Ectodermal cell (in vitro differentiated cells): ENCODE measurements around the gene THSD4.

Source experiments
- H3K27ac ChIP-seq: 2 replicates; pipeline ENCODE4 v1.7.0; 2013; ENCODE audit warnings: mild to moderate bottlenecking, low read depth, low read length; ENCODE audit not compliant: insufficient read depth, poor library complexity, severe bottlenecking
- H3K27me3 ChIP-seq: 2 replicates; pipeline ENCODE4 v1.7.0; 2013; ENCODE audit warnings: mild to moderate bottlenecking, low read length; ENCODE audit not compliant: insufficient read depth, control insufficient read depth, poor library complexity, severe bottlenecking
- H3K36me3 ChIP-seq: one replicate; pipeline ENCODE4 v1.7.0; 2013; ENCODE audit warnings: low read length; ENCODE audit not compliant: control insufficient read depth, insufficient read depth
- H3K4me1 ChIP-seq: one replicate; pipeline ENCODE4 v1.7.0; 2013; ENCODE audit warnings: low read length; ENCODE audit not compliant: control insufficient read depth, insufficient read depth
- H3K4me3 ChIP-seq: 2 replicates; pipeline ENCODE4 v1.7.0; 2013; ENCODE audit warnings: low read depth, low read length, control low read depth; ENCODE audit not compliant: insufficient read depth
- H3K9me3 ChIP-seq: 2 replicates; pipeline ENCODE4 v1.7.0; 2013; ENCODE audit warnings: mild to moderate bottlenecking, low read length, moderate library complexity; ENCODE audit not compliant: control insufficient read depth
- WGBS, 2 experiments: methylation state at CpG; one replicate each; pipeline ENCODE4 v1.1.7; 2013; ENCODE audit warnings: missing lambda C conversion rate in 2 of 2; 5-methylcytosine and 5-hydroxymethylcytosine counted together

THSD4 gene

DNA sequence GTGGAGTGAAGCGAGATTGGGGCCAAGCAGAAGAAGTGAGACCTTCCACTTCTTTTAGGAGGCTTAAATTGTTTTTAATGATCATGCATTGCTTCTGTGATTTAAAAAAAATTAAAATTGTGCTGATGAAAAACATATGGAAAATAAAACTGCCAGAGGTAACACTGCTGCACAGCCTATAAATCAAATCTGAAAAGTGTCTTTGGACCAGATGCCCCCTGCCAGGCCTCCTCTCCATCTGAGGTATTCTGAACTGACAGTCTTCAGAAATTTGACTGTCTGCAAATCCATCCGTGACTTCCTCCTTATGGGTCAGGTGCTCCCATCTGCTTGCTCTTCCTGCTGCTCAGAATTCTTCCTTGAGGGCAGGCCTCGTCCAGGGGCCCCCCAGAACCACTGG lies 586.5 kb downstream of the THSD4 start:
- Histone ChIP-seq H3K9me3 (no peaks in the 10 kb centered on the region), H3K36me3 (no peaks in the 10 kb centered on the region), H3K27me3 (no peaks in the 10 kb centered on the region), H3K4me1 (no peaks in the 10 kb centered on the region), H3K27ac (no peak overlapping the region), H3K4me3 (no peak overlapping the region)
- 84 to 88% methylated on average over 3 of the region's 3 CpGs for WGBS, 2 experiments

DNA sequence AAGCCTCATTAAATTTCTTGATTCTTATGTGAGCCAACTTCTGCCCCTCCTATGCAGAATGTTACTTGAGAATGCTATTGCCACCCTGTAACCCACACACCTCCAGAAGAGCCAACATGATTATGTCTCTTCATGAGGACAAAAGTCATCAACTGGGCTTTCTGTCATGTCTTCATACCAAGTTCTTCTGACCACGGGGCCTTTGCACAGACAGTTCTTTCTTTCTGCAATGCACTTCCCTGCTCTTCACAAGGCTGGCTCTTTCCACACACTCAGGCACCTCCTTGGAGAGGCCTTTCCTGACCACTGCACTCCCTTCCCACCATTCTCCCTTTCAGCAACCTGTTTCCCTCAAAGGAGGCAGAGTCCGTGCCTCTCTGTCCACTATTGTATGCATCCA lies 587.2 kb downstream of the THSD4 start:
- H3K27ac ChIP-seq = no peak overlapping the region
- 90 to 96% methylated on average over 2 of the region's 2 CpGs for WGBS, 2 experiments

DNA sequence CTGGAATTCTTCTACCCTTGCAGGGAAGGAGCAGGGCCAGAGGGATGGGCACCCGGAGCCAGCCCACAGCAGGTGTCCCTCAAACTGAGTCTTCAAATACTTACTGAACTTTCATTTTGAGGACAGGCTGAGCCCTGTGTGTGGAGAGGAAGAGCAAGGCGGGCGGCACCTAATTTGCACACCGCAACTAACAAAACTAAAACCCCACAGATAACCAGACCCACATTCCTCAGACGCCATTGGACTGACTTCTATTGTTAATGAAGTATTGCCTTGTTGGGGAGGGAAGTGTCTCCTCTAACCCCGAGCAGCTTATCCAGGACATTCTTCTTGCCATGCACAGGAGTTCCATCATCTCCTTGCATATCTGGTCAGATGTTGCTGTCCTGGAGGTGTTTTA lies 589.9 kb downstream of the THSD4 start:
- H3K27ac ChIP-seq = no peak overlapping the region
- no peaks in the 10 kb centered on the region for H3K9me3 ChIP-seq
- no peak overlapping the region for H3K4me3 ChIP-seq
- WGBS, 2 experiments = 53 to 83% methylated on average over 2 to 4 of the region's 6 CpGs
- peaks cover 4% of the 10 kb centered on the region for H3K4me1 ChIP-seq
- H3K36me3 ChIP-seq = no peaks in the 10 kb centered on the region
- no peaks in the 10 kb centered on the region for H3K27me3 ChIP-seq

More for the DNA sequence above, 587.2 kb downstream of the THSD4 start:
- H3K27me3 ChIP-seq = no peaks in the 10 kb centered on the region
- no peaks in the 10 kb centered on the region for H3K36me3 ChIP-seq
- no peak overlapping the region for H3K4me3 ChIP-seq
- H3K9me3 ChIP-seq = no peaks in the 10 kb centered on the region
- H3K4me1 ChIP-seq = peaks cover 4% of the 10 kb centered on the region

DNA sequence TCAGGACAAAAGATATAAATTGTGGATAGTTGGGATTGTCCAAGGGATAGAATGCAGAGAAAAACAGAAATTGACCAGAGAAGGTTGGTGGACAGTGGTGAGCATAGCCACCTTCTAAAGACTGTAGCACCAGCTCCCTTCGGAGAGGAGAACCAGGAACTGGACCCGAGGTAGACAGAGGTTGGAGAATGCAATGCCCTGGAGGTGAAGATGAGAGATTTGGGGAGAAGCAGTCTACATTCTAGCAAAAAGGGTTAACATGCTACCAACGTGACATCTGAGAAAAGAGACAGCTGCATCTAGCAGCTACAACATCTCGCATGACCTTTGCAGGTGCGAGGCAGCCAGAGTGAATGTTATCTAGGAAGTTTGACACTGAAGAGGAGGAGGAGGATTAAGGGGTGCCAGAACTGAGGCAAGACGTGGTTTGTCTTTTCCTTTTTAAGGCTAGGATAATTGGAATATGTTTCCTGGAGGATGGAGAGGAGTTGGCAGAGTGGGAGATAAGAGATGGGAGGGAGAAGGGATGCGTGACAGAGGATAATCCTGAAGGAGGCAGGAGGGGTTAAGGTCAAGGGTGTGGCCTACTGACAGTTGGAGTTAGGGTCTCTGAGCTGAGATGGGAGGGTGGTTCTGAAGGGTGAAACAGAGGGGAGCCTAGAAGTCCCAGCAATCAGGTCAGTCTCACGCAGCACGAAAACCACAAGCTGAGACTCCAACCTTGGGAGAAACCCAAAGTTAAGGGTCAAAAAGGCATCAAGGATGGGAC lies 591.4 kb downstream of the THSD4 start:
- WGBS, 2 experiments = 96 to 97% methylated on average over 9 of the region's 9 CpGs
- no peaks in the 10 kb centered on the region for H3K36me3 ChIP-seq
- no peak overlapping the region for H3K27ac ChIP-seq

DNA sequence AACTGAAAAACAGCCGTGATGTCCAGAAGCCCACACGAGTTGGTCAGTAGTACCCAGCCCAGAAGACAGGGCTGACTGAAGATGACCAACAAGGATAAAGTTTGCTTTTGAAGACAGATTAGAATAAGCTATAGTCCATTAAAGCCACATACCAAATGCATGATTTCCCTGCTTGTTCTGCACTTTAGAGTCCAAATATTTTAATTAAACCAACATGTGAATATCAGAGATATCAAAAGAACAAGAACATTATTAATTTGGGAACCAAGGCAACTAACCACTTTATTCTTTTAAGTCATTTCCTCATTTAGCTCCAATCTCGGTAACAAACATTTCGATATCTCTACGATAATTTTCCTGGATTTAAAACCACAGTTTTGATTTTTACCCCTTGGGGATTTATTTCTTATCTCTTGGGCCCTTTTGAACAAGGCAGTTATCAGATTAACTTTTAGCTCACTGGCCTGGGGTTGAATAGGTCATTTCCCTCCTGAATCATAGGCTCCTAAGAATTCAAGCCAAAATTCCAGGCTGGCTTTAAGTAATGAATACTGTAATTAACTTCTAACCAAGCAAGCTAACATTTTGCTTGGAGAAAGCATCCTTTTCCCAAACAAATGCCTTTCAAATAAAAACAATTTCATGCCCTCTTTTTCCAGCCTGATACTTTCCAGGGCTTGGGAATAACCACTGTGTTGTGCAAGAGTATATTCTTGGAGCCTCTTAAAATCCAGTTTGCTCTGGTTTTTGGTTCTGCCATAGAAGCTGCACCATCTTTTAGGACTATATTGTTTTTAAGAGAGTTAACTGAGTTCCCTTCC lies 592.2 kb downstream of the THSD4 start:
- H3K4me1 ChIP-seq = peaks cover 4% of the 10 kb centered on the region
- no peak overlapping the region for H3K4me3 ChIP-seq
- no peaks in the 10 kb centered on the region for H3K9me3 ChIP-seq
- 91 to 96% methylated on average over 5 of the region's 5 CpGs for WGBS, 2 experiments
- no peaks in the 10 kb centered on the region for H3K36me3 ChIP-seq
- H3K27me3 ChIP-seq = no peaks in the 10 kb centered on the region
- no peak overlapping the region for H3K27ac ChIP-seq

More for the DNA sequence above, 591.4 kb downstream of the THSD4 start:
- Histone ChIP-seq H3K9me3 (no peaks in the 10 kb centered on the region), H3K27me3 (no peaks in the 10 kb centered on the region), H3K4me3 (no peak overlapping the region), H3K4me1 (peaks cover 4% of the 10 kb centered on the region)

DNA sequence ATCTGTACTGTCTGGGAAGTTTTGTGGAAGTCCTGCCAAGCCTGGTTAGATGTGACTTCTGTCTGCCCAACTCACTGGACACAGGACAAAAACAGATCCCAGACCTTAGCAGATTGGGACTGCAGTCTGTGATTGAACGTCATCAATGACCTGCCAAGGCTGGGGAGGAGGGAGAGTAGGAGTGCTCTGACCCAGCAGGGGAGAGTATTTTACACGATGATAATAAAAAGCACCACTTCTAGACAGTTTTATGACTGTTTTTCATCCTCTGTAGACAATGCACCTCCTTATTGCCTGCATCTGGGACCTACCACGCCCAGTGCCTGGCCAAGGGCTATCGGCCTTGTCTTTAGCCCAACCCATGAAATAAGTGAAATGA lies 592.8 kb downstream of the THSD4 start:
- Histone ChIP-seq H3K36me3 (no peaks in the 10 kb centered on the region), H3K9me3 (no peaks in the 10 kb centered on the region), H3K4me1 (peaks cover 5% of the 10 kb centered on the region), H3K27ac (no peak overlapping the region), H3K27me3 (no peaks in the 10 kb centered on the region), H3K4me3 (no peak overlapping the region)
- 82 to 87% methylated on average over 4 of the region's 4 CpGs for WGBS, 2 experiments

DNA sequence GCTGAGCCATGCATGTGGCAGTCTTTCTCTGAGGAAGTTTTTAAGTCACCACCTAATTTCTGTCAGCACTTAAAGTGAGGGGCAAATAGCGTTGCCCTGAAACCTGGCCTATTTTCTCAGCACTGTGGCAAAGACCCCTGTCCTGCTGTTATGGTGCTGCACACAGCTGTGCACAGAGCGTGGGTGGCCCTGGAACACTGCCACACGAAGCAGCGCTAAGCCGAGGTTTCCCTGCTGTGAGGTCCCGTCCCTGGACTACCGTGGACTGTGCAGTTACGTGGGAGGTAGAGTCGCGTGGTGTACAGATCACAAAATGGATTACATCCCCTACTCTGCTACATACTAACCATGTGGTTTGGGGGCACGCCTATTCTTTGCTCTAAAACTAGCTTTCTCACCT lies 593.5 kb downstream of the THSD4 start:
- no peaks in the 10 kb centered on the region for H3K9me3 ChIP-seq
- H3K27me3 ChIP-seq = no peaks in the 10 kb centered on the region
- 94% methylated on average over 11 of the region's 11 CpGs for WGBS, 2 experiments
- H3K4me1 ChIP-seq = peaks cover 8% of the 10 kb centered on the region
- H3K36me3 ChIP-seq = no peaks in the 10 kb centered on the region
- H3K27ac ChIP-seq = no peak overlapping the region
- no peak overlapping the region for H3K4me3 ChIP-seq

DNA sequence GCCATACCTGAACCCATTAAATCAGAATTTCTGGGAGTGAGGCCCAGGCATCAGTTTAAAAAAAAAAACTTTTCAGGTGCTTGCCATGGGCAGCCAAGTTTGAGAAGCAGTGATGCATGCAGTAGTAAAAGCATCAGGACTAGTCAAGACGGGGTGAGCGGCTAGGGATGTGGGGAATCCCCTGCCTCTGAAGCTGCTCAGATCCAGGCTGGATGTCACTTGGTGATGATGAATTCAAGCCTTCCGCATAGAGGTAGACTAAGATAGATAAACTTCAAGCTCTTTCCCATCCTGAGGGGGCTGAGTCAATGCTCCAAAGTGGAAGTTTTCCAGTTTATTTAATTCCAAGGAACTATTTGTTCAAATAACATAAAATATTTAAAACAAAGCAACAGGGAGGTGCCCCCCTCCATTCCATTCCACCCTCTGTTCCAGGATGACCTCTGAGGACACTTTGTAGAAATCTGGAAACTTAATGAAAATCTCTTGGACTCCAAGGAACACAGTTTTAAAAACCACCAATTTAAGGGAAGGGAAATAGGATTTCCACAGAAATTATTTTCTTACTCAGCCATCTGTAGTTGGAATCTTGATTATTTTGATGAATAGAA lies 594.6 kb downstream of the THSD4 start:
- WGBS, 2 experiments = 93 to 95% methylated on average over 3 of the region's 3 CpGs
- Histone ChIP-seq H3K4me1 (peaks cover 8% of the 10 kb centered on the region), H3K27ac (no peak overlapping the region), H3K4me3 (no peak overlapping the region), H3K27me3 (no peaks in the 10 kb centered on the region), H3K36me3 (no peaks in the 10 kb centered on the region), H3K9me3 (no peaks in the 10 kb centered on the region)

DNA sequence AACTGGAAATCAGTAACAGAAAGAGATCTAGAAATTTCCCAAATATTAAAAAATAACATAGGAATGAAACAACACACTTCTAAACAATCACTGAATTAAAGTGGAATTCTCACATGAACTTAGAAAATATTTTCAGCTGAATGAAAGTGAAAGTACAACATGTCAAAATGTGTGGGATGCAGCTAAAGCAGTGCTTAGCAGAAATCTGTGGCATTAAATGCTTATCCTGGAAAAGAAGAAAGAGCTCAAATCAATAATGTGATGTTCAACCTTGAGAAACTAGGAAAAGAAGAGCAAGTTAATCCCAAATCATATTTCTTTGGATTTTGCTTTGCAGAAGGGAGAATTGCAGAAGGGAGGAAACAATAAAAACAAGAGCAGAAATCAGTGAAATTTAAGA lies 596.9 kb downstream of the THSD4 start:
- H3K27ac ChIP-seq = no peak overlapping the region
- H3K4me1 ChIP-seq = peaks cover 5% of the 10 kb centered on the region
- H3K36me3 ChIP-seq = no peaks in the 10 kb centered on the region
- H3K4me3 ChIP-seq = no peak overlapping the region
- no peaks in the 10 kb centered on the region for H3K27me3 ChIP-seq
- H3K9me3 ChIP-seq = no peaks in the 10 kb centered on the region

DNA sequence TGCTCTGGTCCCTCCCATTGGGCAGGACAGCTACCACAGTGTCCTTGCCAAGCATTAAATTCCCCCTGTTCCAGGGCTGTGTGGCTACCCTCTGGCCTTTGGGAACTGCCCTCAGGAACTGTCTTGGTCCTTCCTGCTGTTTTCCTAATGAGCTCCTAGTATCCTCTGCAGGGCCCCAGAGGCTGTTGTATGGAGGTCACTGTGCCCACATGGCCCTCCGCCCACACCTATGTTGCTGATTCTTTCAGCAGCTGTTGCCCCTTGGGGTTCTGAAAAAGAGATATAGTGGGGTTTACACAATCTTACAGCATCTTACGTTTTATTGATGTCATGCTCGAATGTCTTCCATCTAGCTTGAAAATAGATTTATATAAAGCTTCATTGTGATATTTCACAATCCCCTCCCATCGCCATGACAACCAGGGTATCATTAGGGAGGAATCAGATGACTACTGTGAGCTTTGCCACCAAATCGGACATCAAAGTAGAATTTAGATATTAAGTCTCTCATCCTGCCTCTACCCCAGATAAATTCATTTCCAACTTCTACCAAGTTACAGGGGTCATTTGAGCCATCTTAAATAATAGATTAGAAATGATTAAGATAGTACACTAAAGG lies 598.0 kb downstream of the THSD4 start:
- H3K27me3 ChIP-seq = no peaks in the 10 kb centered on the region
- no peaks in the 10 kb centered on the region for H3K36me3 ChIP-seq
- H3K4me1 ChIP-seq = peaks cover 4% of the 10 kb centered on the region
- whole genome bisulfite sequencing, 2 experiments = 78 to 83% methylated on average over 3 to 5 of the region's 5 CpGs
- H3K27ac ChIP-seq = no peak overlapping the region
- H3K4me3 ChIP-seq = no peak overlapping the region
- H3K9me3 ChIP-seq = no peaks in the 10 kb centered on the region
